ENCODE results near the gene VPS35. TPM values are rescaled to one million over a fixed set of nuclear protein-coding genes. Genes with fewer than 3 reads are reported as not detected.

VPS35 gene
- total RNA-seq, 5 donors from 2014 or later (not counting 1 experiment from before 2014, with no cell fraction given) = 49.8 to 105 (median 87.3) TPM

DNA sequence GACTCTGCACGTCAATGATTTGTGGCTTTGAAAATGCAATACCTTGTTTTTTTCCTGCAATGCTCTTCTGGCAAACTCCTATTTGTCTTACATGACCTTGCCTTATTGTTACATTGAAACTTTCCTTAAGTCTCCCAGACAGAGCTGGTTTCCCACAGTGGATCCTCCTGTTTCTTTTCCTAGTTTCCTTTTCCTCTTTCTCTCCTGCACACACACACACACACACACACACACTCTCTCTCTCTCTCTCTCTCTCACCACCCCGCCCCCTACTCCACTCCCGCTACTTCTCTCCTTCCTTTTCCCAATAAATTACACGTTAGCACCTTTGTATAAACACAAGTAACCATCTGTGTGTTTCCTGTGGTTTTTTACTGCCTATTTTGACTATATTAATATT lies 2.7 kb upstream of the VPS35 start:
- H3K4me3 ChIP-seq (ENCODE audit: control insufficient read depth in 1 of 2, extremely low read depth in 1 of 2, low read length in 1 of 2) = no peak overlapping the region

DNA sequence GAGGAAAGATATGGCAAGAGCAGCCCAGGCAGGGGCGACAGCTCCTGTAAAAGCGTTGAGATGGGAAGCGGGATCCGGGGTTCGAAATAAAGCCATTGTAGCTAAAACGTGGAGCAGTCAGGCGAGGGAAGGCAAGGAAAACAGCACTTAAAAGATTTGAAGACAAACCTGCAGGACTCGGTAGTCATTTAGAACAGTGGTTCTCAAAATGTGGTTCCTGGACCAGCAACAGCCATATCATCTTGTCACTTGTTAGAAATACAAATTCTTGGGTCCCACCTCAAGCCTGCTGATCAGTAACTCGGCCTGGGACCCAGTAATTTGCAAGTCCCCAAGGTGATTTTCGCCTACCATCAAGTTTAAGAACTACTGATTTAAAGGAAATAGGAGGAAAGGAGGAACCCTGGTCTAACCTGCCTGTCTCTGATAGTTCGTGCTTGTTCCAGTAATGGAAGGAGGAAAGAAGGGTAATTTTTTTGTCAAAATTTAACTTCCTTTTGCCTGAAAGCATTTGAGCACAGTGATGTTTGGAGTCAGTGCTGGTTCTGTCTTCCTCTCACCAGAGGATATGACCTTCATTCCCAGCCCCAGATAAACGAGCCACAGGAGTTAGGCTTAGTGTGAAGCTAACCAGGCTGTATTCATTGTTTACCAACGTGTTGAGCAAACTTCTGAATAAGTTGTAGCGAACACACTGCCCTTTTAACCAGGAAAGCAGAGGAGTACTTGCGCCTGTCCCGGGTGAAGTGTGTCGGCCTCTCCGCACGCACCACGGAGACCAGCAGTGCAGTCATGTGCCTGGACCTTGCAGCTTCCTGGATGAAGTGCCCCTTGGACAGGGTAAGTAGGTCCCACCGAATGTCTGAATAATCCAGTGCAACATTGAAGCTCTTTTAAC lies 1.6 kb upstream of the VPS35 start:
- CTCF ChIA-PET = interaction anchor here (0.5 to 2.0 kb wide), 6 partner anchors 17 to 1686 kb away, joined by 3 to 13 read pairs (median 4); no protein-coding TSS in a partner anchor
- WGBS (ENCODE audit: insufficient coverage) = 34% methylated on average over 18 of the region's 21 CpGs
- peaks cover 2% of the 10 kb centered on the region for H3K36me3 Mint-ChIP-seq
- peak overlapping the region; percentile 87 to 92 for H3K4me3 ChIP-seq (ENCODE audit: control insufficient read depth in 1 of 2, extremely low read depth in 1 of 2, low read length in 1 of 2)
- POLR2A ChIA-PET = interaction anchor here in 1 of 2 donors (0.9 kb wide), 2 partner anchors 99 to 138 kb away, joined by 3 to 4 read pairs; no protein-coding TSS in a partner anchor
- H3K9me3 ChIP-seq = no peaks in the 10 kb centered on the region
- H3K27ac Mint-ChIP-seq = no peak overlapping the region
- H3K4me1 ChIP-seq (ENCODE audit: control insufficient read depth in 1 of 2, extremely low read depth in 1 of 2, insufficient read depth in 2 of 2, low read length in 2 of 2) = peaks cover 19 to 24% of the 10 kb centered on the region in 2 experiments
- H3K36me3 ChIP-seq (ENCODE audit: control insufficient read depth in 2 of 2, extremely low read depth in 1 of 2, insufficient read depth in 1 of 2, low read length in 1 of 2) = no peaks in the 10 kb centered on the region
- no peaks in the 10 kb centered on the region for H3K9me3 Mint-ChIP-seq
- no peak overlapping the region for H3K4me3 Mint-ChIP-seq
- H3K4me1 Mint-ChIP-seq = peaks cover 26 to 29% (median 28%) of the 10 kb centered on the region in 3 donors
- ATAC-seq (replicated peaks in 1 of 4) = no peak
- DNase-seq = no peak
- no peaks in the 10 kb centered on the region for H3K27me3 ChIP-seq (replicated peaks in 1 of 2; ENCODE audit: control insufficient read depth in 2 of 2, extremely low read depth in 1 of 2, insufficient read depth in 2 of 2, low read length in 1 of 2)
- no peaks in the 10 kb centered on the region for H3K27me3 Mint-ChIP-seq
- peak overlapping the region; percentile 58 for H3K27ac ChIP-seq (ENCODE audit: low read length)

More for the DNA sequence above, 2.7 kb upstream of the VPS35 start:
- POLR2A ChIA-PET = interaction anchor here in 1 of 2 donors (0.9 kb wide), 1 partner anchor 98 kb away, joined by 4 read pairs; no protein-coding TSS in a partner anchor
- DNase-seq (no peak), ATAC-seq (replicated peaks in 1 of 4) (no peak)
- Mint-ChIP-seq H3K27me3 (no peaks in the 10 kb centered on the region), H3K9me3 (no peaks in the 10 kb centered on the region), H3K36me3 (peaks cover 2% of the 10 kb centered on the region), H3K27ac (peak overlapping the region in 1 of 2 donors; percentile 11), H3K4me1 (peaks cover 16 to 23% (median 17%) of the 10 kb centered on the region in 3 donors), H3K4me3 (peak overlapping the region in 1 of 3 donors; percentile 44)
- 80% methylated on average over 1 of the region's 4 CpGs for WGBS (ENCODE audit: insufficient coverage)
- H3K9me3 ChIP-seq = no peaks in the 10 kb centered on the region
- peaks cover 19 to 24% of the 10 kb centered on the region in 2 experiments for H3K4me1 ChIP-seq (ENCODE audit: control insufficient read depth in 1 of 2, extremely low read depth in 1 of 2, insufficient read depth in 2 of 2, low read length in 2 of 2)
- no peak overlapping the region for H3K27ac ChIP-seq (ENCODE audit: low read length)
- no peaks in the 10 kb centered on the region for H3K36me3 ChIP-seq (ENCODE audit: control insufficient read depth in 2 of 2, extremely low read depth in 1 of 2, insufficient read depth in 1 of 2, low read length in 1 of 2)
- no peaks in the 10 kb centered on the region for H3K27me3 ChIP-seq (replicated peaks in 1 of 2; ENCODE audit: control insufficient read depth in 2 of 2, extremely low read depth in 1 of 2, insufficient read depth in 2 of 2, low read length in 1 of 2)
- CTCF ChIA-PET = interaction anchor here in 1 of 2 donors (0.6 to 1.0 kb wide), 3 partner anchors 18 to 299 kb away, joined by 3 to 6 read pairs (median 4); no protein-coding TSS in a partner anchor

DNA sequence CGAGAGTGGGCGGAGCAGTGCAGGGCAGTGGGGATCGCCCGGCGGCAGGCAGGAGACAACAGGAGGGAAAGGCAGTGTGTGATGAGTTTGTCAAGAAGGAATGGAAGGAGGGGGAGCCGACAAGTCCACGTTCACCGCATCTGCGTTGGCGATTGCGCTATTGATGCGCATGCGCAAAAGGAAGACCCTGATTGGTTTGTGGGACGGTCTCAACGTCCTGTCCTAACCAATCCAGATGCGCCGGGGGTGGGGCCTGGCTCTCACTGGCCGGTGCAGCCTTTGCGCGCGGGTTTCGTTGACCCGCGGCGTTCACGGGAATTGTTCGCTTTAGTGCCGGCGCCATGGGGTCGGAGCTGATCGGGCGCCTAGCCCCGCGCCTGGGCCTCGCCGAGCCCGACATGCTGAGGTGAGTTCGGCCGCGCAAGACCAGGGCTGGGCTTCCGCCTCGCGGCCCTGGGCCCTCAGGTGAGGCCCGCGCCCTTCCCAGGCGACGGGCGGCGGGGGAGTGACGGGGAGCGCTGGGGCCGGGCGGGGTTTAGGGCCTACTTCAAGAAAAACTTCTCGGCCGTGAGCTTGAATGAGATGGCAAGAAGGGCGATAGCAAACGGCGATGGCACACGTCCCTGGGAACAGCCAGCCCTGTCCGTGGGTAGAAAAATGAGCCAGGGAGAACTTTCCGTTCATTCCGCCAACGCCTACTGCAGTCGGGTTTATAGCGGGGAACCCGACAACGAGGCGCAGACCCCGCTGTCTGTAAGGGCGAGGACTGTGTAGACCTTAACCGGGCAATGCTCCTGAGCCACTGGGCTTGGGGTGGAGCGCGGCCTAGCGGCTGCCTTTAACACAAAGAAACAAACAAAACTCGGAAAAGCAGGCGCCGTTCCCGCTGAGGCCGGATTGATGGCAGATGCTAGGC lies 645 bp upstream of the VPS35 start, which contains the start of gene ORC6:
Gene ORC6 (plus strand): TSS at position 295 of the 916 bp plus-strand sequence. CDS start 47 bp downstream, at position 342.
- ChIA-PET POLR2A (interaction anchor here in 1 of 2 donors (0.9 kb wide), 1 partner anchor 139 kb away, joined by 3 read pairs; no protein-coding TSS in a partner anchor), CTCF (interaction anchor here (0.5 to 2.0 kb wide), 6 partner anchors 16 to 1687 kb away, joined by 3 to 13 read pairs (median 4); no protein-coding TSS in a partner anchor)
- peak; percentile 87 to 99 (median 96) for DNase-seq
- under 1% methylated on average over 76 of the region's 79 CpGs for WGBS (ENCODE audit: insufficient coverage)
- Histone ChIP-seq H3K9me3 (no peaks in the 10 kb centered on the region), H3K4me1 (ENCODE audit: control insufficient read depth in 1 of 2, extremely low read depth in 1 of 2, insufficient read depth in 2 of 2, low read length in 2 of 2) (peaks cover 19 to 24% of the 10 kb centered on the region in 2 experiments), H3K4me3 (ENCODE audit: control insufficient read depth in 1 of 2, extremely low read depth in 1 of 2, low read length in 1 of 2) (peak within 1 kb of the TSS; percentile 87 to 92), H3K27ac (ENCODE audit: low read length) (peak within 1 kb of the TSS; percentile 95), H3K27me3 (replicated peaks in 1 of 2; ENCODE audit: control insufficient read depth in 2 of 2, extremely low read depth in 1 of 2, insufficient read depth in 2 of 2, low read length in 1 of 2) (no peaks in the 10 kb centered on the region), H3K36me3 (ENCODE audit: control insufficient read depth in 2 of 2, extremely low read depth in 1 of 2, insufficient read depth in 1 of 2, low read length in 1 of 2) (no peaks in the 10 kb centered on the region)
- Mint-ChIP-seq H3K36me3 (peaks cover under 1% of the 10 kb centered on the region), H3K27me3 (no peaks in the 10 kb centered on the region), H3K4me1 (peaks cover 35 to 38% (median 35%) of the 10 kb centered on the region in 3 donors), H3K9me3 (no peaks in the 10 kb centered on the region), H3K4me3 (no peak within 1 kb of the TSS), H3K27ac (no peak within 1 kb of the TSS)
- ATAC-seq (replicated peaks in 1 of 4) = peak; percentile 80 to 82 (median 80)

DNA sequence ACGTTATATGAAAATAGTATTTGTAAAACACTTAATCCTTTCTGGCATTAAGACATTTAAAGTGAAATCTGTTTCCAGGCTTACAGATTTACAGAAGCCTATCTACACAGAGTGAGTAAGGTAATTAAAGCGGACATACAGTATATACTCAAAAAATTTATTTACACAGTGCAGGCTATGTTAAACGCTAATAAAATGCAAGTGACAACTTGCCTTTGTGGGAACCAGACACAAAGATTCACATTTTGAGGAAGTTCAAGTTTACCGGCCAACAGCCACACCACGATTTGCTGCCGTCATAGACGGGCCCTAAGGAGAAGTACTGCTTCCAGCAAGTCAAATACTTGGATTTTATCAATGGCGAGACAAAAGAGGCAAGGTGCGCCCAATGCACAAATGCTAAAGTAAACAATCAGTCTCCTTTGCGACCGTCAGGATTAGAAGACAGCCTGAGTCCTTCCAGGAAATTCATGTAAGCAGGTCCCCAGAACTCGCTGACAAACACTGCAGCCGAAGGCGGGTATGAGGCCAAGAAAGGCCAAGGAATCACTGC lies 801 bp downstream of the VPS35 start:
- peak overlapping the region; percentile 87 to 92 for H3K4me3 ChIP-seq (ENCODE audit: control insufficient read depth in 1 of 2, extremely low read depth in 1 of 2, low read length in 1 of 2)
- no peaks in the 10 kb centered on the region for H3K36me3 Mint-ChIP-seq
- under 1% methylated on average over 11 of the region's 14 CpGs for WGBS (ENCODE audit: insufficient coverage)
- ChIA-PET POLR2A (interaction anchor here in 1 of 2 donors (0.5 kb wide), 1 partner anchor 769 kb away, joined by 8 read pairs; no protein-coding TSS in a partner anchor), CTCF (no interaction called here)
- no peak overlapping the region for H3K27ac Mint-ChIP-seq
- H3K27me3 ChIP-seq (replicated peaks in 1 of 2; ENCODE audit: control insufficient read depth in 2 of 2, extremely low read depth in 1 of 2, insufficient read depth in 2 of 2, low read length in 1 of 2) = no peaks in the 10 kb centered on the region
- no peaks in the 10 kb centered on the region for H3K27me3 Mint-ChIP-seq
- DNase-seq (peak in 6 of 35 experiments; percentile 1 to 51 (median 13)), ATAC-seq (replicated peaks in 1 of 4) (no peak)
- peaks cover 43 to 51% (median 48%) of the 10 kb centered on the region in 3 donors for H3K4me1 Mint-ChIP-seq
- H3K27ac ChIP-seq (ENCODE audit: low read length) = peak overlapping the region; percentile 95
- no peak overlapping the region for H3K4me3 Mint-ChIP-seq
- no peaks in the 10 kb centered on the region for H3K9me3 ChIP-seq
- no peaks in the 10 kb centered on the region for H3K9me3 Mint-ChIP-seq
- H3K4me1 ChIP-seq (ENCODE audit: control insufficient read depth in 1 of 2, extremely low read depth in 1 of 2, insufficient read depth in 2 of 2, low read length in 2 of 2) = peaks cover 19 to 27% of the 10 kb centered on the region in 2 experiments
- no peaks in the 10 kb centered on the region for H3K36me3 ChIP-seq (ENCODE audit: control insufficient read depth in 2 of 2, extremely low read depth in 1 of 2, insufficient read depth in 1 of 2, low read length in 1 of 2)

DNA sequence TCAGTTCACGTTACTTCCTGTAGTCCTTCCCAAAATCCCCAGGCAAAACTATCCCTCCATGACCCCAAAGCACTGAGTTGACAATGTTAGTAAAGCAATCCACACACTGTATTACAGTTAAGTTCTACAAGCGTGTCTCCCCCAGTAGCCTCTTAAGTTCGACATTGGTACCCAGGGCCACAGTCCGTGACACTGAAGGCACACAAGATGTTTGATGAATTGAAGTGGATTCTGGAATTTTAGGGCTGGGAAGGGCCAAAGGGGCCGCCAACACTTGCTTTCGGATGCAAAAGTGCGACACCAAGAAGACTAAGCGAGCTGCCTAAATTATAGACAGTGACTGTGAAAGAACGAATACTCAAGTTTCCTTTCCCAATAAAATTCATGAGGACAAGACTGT lies 1.5 kb downstream of the VPS35 start:
- Mint-ChIP-seq H3K27me3 (no peaks in the 10 kb centered on the region), H3K4me3 (no peak overlapping the region), H3K36me3 (no peaks in the 10 kb centered on the region), H3K27ac (no peak overlapping the region), H3K4me1 (peaks cover 46 to 55% (median 52%) of the 10 kb centered on the region in 3 donors), H3K9me3 (no peaks in the 10 kb centered on the region)
- no peak overlapping the region for H3K4me3 ChIP-seq (ENCODE audit: control insufficient read depth in 1 of 2, extremely low read depth in 1 of 2, low read length in 1 of 2)
- no peaks in the 10 kb centered on the region for H3K9me3 ChIP-seq
- ChIA-PET CTCF (interaction anchor here (1.1 to 2.1 kb wide), 3 partner anchors 13 to 18 kb away, joined by 3 to 9 read pairs (median 4); no protein-coding TSS in a partner anchor), POLR2A (interaction anchor here in 1 of 2 donors (0.5 kb wide), 1 partner anchor 769 kb away, joined by 8 read pairs; no protein-coding TSS in a partner anchor)
- no peaks in the 10 kb centered on the region for H3K36me3 ChIP-seq (ENCODE audit: control insufficient read depth in 2 of 2, extremely low read depth in 1 of 2, insufficient read depth in 1 of 2, low read length in 1 of 2)
- DNase-seq (no peak), ATAC-seq (replicated peaks in 1 of 4) (no peak)
- H3K27me3 ChIP-seq (replicated peaks in 1 of 2; ENCODE audit: control insufficient read depth in 2 of 2, extremely low read depth in 1 of 2, insufficient read depth in 2 of 2, low read length in 1 of 2) = no peaks in the 10 kb centered on the region
- no peak overlapping the region for H3K27ac ChIP-seq (ENCODE audit: low read length)
- peaks cover 19 to 27% of the 10 kb centered on the region in 2 experiments for H3K4me1 ChIP-seq (ENCODE audit: control insufficient read depth in 1 of 2, extremely low read depth in 1 of 2, insufficient read depth in 2 of 2, low read length in 2 of 2)
- 100% methylated on average over 2 of the region's 9 CpGs for WGBS (ENCODE audit: insufficient coverage)
